Right kidney (tissue), 1 donor: ENCODE results near the gene MED25.

Source experiments
- DNase-seq: peaks from one replicate; pipeline ENCODE4 v3.0.0-alpha.2; 2016

The MED25 gene

DNA sequence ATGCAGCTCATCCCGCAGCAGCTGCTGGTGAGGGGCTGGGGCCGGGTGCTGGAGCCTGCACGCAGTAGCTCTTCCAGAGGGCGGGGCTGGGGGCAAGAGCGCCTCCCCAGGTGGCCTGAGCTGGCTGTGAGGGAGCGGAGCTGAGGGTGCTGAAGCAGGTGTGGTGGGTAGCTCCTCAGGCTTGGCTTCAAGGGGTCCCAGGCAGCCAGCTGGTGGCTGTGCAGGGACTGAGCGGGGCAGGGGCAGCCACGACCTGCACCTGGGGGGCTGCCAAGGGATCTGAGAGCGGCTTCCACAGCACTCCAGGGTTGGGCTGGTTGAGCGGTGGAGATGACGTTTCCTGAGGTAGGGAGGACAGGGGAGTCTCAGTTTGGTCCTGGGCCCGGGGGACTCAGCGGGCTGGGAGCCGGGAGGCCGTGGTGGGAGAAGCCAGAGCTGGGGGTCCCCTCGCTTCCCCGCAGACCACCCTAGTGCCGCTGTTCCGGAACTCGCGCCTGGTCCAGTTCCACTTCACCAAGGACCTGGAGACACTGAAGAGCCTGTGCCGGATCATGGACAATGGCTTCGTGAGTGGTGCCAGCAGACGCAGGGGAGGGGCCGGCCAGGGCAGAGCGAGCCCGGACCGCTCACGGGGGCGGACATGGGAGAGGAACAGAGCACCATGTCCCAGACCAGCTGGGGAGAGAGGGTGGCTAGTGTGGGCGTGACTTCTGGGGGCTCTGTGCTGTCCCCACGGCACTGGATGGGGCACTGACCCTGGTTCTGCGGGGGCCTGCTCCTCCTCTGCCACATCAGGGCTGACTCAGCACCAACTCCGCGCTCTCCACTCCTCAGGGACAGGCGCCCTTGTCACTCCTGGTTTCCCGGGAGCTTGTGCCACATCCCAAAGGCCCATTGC lies 40.2 kb downstream of the MED25 start:
- no peak for DNase-seq

GRCh38 chr19:49859682-49860335 lies 41.7 kb downstream of the MED25 start:
- no peak for DNase-seq

DNA sequence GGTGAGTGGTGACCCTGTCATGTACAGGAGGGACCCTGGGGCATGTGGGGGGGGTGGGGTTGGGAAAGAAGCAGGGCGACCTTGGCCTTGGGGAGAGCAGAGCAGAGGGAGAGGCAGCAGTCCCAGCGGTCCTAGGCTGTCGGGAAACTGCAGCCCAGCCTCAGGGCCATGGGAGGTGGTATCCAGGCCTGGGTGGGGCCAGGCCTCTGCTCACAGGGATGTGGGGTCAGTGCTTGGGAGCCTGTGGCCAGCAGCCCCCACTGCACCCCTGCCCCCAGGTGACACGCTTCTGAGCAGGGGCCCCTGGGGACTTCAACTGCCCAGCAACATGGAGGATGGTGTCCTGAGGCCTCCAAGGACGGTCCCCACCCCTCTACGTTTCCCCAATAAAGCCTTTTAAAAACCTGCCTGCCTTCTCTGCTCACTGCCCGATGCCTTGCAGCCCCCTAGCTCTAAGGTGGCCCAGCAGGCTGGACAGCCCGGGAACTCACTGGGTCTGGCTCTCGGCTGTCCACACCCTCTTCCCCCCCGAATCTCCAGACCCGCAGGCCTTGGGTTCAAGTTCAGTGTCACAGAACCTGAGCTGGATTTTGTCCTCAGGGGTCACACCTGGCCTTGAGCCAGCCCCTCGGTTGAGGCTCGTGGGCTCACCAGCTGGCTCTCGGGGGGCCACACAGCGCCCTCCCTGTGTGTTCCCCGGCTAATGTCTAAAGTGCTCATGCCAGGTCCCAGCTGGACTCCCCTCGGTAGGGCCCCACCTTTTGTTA lies 42.4 kb downstream of the MED25 start:
- peak; percentile 37 for DNase-seq

- DNase-seq = peak; percentile 47
These were observed 43.0 kb downstream of the MED25 start for GRCh38 chr19:49861107-49861506.

DNA sequence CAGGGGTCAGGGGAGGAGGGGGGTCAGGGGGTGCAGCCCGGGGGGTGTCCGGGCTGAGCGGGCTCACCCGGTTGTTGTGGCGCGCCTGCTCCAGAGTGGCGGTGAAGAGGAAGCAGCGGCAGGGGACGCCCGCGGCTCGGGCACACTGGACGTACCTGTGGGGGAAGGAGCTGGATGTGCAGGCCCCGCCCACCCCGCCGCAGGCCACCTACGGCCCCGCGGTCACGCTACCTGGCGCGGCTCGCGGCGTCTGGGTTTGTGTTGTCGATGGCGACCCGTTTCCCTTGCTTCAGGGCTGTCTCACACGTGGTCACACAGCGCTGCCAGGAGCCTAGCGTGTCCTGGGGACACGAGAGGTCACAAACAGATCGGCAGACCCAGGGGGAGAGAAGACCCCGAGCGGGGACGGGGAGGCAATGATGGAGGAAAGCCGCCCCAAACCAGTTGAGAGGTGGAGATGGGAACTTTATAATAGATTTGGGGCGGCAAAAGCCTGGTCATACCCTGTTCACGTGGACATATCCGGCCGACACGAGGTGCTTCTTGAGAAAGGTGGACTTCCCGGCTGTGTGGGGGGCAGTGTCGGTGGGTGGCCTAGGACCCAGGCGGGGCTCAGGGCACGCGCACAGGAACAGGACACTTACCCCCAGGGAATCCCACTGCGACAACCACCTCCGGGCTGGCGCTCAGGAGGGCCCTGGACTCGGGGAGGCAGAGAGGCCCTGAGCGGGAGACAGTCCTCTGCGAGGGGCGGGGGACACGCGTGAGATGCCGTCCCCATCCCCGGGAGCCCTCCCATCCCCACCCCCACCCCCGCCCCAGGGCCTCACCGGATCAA lies 43.7 kb downstream of the MED25 start:
- DNase-seq = peak; percentile 65

DNA sequence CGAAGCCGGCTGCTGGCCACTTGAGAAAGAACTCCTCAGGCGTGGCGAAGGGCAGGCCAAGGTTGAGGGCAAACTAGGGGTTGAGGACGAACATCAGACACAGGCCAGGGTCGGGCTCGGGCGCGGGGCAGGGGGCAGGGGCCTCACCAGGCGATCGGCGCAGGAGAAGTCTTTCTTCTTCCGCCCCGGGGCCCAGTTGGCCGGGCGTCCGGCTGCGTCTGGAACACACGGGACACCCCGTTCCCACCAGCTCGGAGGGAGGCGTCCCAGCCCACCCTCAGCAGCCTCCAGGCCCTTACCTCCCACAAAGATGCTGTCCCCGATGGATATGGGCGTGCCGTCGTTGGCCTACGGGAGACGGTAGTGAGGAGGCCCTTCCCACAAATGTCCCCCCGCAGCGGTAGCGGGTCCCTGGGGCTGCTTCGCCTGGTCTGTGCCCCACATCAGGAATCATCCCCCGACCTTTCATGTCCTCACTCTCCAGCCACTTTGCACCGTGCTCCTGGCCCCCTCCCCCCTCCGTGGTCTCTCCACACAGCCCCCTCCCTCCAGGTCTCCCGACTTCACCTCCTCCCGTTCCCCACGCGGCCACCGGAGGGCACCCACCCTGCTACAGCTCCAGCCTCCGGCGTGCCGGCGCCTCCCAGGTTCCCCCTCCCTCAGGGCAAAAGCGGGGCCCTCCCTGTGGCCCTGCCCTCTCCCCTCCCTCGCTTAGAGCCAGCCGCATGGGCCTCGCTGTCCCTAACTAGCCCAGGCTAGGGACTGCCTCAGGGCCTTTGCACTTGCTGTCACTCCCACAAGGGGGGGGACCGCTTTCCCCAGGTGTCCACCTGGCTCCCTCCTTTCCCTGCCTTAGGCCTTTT lies 44.5 kb downstream of the MED25 start:
- DNase-seq = peak; percentile 39

GRCh38 chr19:49863254-49863934 lies 45.3 kb downstream of the MED25 start:
- no peak for DNase-seq

GRCh38 chr19:49863935-49864320 lies 45.8 kb downstream of the MED25 start:
- DNase-seq = no peak

GRCh38 chr19:49864890-49865289 lies 46.8 kb downstream of the MED25 start:
- DNase-seq = no peak

GRCh38 chr19:49866933-49867782 lies 49.1 kb downstream of the MED25 start, which contains the start of gene PNKP:
TSS of gene PNKP (minus strand) at chr19:49867576. CDS start at chr19:49867204, 372 bp downstream.
- DNase-seq = peak; percentile 100

DNA sequence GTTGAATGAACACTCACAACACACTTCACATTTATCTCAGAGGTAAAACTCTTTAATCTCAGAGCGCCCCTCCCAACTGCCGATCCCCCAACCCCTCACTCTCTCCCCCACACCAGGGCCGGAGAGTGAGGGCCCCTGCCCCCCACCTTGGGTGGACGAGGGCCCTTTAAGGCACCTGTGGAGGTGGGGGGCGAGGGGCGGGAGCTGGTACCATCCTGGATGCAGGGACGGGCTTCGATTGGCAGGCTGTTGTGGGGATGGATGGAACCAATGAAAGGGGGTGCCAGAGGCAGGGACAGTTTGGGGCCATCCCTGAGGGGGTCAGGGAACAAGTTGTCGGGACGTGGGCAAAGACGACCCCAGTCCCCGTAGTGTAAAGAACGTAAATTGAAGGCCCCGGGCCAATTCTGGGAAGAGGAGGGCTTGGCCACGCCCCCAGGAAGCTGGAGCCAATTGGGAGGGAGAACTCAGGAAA lies 51.0 kb downstream of the MED25 start:
- DNase-seq = peak; percentile 93

DNA sequence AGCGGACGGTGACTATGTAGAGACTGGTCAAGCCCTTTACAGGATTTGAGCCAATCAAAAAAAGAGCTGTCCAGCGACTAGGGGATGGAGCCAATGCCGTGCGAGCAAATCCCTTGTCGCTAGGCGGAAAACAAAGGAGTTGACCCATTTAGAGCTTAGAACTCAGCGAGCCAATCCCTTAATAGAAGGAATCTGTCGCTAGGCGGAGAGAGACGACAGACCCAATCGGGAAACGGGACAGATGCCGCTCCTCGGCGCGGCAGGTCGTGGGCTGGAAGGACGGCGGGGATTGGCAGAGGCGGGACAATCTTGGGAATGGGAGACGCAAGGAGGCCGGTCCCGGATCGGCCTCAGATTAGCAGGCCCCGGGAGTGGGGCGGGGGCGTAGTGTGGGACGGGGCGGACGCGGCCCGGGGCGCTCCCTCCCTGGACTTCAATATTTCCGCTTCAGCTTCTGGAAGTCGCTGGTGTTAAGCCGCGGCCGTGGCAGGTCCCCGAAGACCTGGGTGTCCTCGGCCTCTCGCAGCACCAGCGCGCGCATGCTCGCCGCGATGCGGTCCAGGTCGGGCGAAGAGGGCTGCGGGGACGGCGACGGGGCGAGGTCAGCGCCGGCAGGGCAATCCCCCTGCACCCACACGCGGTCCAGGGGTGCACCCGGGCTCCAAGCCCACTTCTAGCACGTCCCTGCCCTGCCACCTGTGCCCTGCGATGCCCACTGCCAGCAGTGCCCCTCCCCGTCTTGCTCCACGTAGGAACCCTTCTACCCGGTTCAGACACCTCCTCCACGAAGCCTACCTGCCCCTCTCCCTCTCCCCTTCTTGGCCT lies 51.6 kb downstream of the MED25 start:
- peak; percentile 97 for DNase-seq

DNA sequence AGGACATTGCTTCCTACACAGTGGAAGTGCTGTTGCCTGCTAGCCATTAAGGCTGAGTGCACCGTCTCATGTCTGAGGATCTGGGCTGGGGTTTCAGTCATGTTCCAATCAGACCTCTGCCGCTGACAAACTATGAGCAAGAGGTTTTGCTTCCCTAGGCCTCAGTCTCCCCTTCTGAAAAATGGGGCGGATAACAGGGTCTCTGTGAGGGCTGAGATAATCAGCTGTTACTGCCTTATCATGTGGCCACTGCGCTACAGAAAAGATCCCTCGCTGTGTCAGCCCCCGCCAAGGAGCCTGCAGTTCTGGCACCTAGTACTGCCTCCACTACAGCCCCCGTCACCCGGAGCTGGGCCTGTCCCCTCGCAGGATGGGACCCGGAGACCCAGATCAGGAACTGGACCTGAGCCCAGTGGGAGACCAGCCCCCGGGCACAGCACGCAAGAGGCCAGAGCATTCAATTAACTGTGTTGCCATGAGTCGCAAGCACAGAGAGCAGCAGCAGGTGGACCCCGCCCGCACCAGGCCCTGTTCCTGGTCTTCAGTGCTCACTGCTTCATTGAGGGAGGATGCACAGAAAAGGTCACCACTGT lies 52.3 kb downstream of the MED25 start:
- no peak for DNase-seq

GRCh38 chr19:49871349-49871985 lies 53.4 kb downstream of the MED25 start:
- DNase-seq = no peak

DNA sequence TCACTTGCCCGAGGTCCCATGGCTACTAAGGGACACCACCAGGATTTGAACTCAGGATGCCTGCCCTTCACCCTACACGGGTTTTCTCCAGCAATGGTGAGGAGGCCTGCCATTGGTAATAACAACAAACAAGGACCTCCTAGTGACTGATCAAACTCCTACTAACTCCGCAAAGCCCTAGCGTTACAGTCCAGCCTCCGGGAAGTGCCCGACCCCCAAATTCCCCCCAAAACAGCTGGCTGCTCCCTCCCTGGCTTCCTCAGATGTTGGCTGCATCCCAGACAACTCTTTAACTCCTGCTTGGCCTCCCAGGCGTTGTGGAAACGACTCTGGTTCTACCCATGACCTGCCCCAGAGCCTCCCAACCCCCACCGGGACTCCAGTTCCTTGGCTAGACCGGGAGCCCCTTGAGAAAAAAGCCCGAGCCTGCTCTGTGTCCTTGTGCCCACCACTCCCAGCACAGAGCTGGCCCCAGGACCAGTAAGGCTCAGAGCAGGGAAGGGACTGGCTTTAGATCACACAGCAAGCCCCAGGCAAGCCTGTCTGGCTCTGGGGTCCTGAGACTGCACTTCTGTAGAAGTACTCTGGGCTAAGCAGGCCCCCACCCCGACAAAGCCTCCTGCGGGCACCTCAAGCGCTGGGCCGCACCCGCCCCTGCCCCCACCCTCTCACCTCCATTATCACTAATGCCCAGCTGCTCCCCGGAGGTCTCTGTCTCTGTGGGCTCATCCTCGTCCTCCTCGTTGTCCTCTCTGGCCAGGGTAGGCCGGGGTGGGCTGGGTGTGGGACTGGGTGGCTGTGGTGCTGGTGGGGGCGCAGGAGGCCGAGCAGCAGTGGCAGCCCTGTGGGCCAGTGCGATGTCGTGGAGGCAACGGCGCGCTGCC lies 54.4 kb downstream of the MED25 start:
- DNase-seq = no peak

- no peak for DNase-seq
These were observed 55.0 kb downstream of the MED25 start for GRCh38 chr19:49873129-49873521.
